Astrocyte of the spinal cord (primary cell): ENCODE data around the gene TPP1.
A peak's percentile ranks its signal among the peaks of the same experiment; 100 is the strongest.

Experiments
- DNase-seq: peaks from one replicate; pipeline ENCODE4 v3.0.0; 2011; ENCODE audit warnings: low read depth, low spot score
- H3K4me3 ChIP-seq: 2 replicates; pipeline ENCODE4 v1.5.1; 2011; ENCODE audit warnings: low read depth, mild to moderate bottlenecking, low read length, moderate library complexity
- in situ Hi-C: cut with HindIII; loops from 2 replicates; pipeline ENCODE4 v1.10.0; 2017; ENCODE audit warnings: low sequenced_read_pairs
- TF ChIP-seq, protein P1 (sequence below): IDR thresholded peaks from 2 replicates; pipeline ENCODE4 v1.5.1; 2012; ENCODE audit warnings: low read depth, mild to moderate bottlenecking, low read length, inconsistent platforms

TPP1 gene

DNA sequence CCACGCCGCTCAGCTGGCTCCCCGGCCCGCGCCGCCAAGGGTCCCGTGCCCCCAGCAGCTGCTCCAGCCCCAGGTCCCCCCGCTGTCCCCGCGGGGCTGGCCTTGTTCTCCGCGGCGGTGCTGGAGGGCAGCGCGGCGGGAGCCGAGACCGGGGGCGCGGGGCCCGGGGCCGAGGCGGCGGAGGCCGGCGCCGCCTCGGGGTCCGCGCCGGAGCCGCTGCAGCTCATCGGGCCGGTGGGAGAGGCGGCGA is 7.3 kb downstream of the TPP1 start:
- in situ Hi-C loops, result no loop called here

DNA sequence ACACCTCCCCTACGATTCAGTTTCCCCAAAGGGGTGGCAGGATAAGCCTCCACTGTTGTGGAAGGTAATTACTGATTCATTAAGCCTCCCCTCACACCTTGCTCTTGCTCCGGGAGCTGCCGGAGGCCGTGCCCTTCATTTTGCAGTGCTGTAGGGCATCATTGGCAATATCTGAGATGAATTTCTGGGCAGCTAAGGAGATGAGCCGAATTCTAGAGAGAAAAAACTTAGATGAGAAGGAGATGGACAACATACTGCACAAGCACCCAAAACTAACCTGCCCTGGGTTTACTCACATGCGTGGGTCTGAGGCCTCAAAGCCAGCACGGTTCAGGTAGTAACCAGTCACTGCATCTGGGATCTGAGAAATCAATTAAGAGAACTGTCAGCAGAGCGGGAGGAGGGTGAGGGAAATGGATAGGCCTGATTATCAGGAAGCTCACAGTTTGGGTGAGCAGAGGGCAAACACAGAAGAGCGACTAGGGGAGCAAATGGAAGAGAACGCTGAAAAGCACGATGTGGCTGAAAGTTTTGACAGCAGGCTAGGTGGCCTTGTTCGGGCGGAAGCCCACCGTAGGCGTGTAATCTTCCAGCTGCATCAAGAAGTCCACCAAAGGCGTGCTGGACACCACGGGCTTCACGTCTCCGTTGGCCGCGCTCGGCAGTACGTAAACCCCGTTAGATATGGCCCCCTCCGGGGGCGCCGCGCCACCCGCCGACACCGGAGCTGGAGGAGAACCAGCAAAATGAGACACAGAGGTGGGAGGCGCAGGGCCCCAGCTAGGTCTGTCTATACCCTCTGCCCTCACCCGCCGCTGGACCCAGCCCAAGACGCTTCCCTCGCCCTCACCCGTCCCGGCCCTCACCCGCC is 7.9 kb downstream of the TPP1 start:
- TF ChIP-seq, protein P1, sequence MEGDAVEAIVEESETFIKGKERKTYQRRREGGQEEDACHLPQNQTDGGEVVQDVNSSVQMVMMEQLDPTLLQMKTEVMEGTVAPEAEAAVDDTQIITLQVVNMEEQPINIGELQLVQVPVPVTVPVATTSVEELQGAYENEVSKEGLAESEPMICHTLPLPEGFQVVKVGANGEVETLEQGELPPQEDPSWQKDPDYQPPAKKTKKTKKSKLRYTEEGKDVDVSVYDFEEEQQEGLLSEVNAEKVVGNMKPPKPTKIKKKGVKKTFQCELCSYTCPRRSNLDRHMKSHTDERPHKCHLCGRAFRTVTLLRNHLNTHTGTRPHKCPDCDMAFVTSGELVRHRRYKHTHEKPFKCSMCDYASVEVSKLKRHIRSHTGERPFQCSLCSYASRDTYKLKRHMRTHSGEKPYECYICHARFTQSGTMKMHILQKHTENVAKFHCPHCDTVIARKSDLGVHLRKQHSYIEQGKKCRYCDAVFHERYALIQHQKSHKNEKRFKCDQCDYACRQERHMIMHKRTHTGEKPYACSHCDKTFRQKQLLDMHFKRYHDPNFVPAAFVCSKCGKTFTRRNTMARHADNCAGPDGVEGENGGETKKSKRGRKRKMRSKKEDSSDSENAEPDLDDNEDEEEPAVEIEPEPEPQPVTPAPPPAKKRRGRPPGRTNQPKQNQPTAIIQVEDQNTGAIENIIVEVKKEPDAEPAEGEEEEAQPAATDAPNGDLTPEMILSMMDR, result no peak
- in situ Hi-C loops, result no loop called here
- peak overlapping the region; percentile 65 for H3K4me3 ChIP-seq
- peak; percentile 19 for DNase-seq

More for the DNA sequence above, 7.3 kb downstream of the TPP1 start:
- DNase-seq, result no peak
- H3K4me3 ChIP-seq, result peak overlapping the region; percentile 65
- TF ChIP-seq, protein P1, result no peak

DNA sequence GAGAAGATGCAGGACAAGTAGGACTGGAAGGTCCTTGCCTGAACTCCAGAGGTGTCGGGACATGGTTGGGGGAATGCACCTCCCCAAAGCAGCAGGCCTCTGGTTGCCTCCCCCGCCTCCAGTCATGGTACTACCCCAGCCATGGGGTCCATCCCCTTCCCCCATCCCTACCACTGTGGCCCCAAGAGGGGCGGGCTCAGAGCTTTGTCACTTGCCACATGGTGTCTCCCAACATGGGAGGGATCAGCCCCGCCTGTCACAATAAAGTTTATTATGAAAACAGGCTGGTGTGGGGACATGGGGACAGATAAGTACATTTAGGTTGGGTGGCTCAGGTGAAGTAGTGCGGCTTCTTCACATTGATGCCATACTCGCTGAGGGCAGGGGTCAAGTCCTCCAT is 8.6 kb downstream of the TPP1 start:
- no peak for DNase-seq
- in situ Hi-C loops, result no loop called here
- TF ChIP-seq, protein P1, result no peak
- H3K4me3 ChIP-seq, result no peak overlapping the region

DNA sequence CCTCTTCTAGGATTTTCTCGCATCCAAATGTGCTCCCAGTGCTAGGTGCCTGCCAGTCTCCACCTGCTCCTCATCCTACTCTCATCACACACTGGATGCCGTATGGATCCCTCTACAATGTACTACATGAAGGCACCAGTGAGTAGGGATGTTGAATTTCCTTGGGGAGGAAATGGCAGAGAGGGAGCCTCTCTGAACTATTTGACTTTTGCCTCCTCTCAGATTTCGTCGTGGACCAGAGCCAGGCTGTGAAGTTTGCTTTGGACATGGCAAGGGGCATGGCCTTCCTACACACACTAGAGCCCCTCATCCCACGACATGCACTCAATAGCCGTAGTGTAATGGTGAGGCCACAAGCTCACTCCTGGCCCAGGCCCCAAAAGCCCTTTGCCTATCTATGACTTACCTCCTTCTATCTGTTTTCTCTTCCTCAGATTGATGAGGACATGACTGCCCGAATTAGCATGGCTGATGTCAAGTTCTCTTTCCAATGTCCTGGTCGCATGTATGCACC is 9.7 kb downstream of the TPP1 start:
- TF ChIP-seq, protein P1, result no peak
- in situ Hi-C loops, result no loop called here
- no peak overlapping the region for H3K4me3 ChIP-seq
- no peak for DNase-seq

DNA sequence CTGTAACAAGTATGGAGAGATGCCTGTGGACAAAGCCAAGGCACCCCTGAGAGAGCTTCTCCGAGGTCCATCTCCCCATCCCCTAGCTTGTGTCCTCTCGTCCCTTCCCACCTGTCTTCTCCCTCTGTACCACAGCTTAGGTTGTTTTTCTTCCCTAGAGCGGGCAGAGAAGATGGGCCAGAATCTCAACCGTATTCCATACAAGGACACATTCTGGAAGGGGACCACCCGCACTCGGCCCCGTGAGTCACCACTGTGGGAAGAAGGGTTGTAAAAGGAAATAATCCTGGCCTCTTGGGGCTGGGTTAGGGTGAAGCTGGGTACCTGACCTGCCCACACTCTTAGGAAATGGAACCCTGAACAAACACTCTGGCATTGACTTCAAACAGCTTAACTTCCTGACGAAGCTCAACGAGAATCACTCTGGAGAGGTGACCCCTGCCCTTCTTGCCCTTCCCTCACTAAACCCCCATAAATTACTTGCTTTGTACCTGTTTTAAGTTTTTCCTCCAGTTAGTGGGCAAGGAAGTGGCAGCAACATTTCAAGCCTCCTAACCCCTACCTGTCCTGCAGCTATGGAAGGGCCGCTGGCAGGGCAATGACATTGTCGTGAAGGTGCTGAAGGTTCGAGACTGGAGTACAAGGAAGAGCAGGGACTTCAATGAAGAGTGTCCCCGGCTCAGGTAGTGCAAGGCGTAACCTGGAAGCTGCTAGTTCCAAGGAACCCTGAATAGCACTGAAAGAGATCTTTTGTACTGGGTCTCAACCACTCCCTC is 10.3 kb downstream of the TPP1 start:
- no peak overlapping the region for H3K4me3 ChIP-seq
- no peak for DNase-seq
- in situ Hi-C loops, result no loop called here
- TF ChIP-seq, protein P1, result no peak

DNA sequence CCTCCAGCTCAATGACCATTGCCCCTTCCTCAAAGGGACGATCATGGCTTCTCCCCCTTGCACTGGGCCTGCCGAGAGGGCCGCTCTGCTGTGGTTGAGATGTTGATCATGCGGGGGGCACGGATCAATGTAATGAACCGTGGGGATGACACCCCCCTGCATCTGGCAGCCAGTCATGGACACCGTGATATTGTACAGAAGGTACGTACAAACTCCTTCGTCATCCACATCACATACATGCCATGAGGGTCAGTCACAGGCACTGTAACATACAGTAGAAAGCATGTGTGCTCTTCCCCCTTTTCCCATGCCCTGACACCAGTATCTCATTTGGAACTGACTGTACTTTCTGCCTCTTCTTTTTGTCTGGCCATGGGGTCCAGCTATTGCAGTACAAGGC is 11.2 kb downstream of the TPP1 start:
- TF ChIP-seq, protein P1, result no peak
- DNase-seq, result no peak
- in situ Hi-C loops, result no loop called here
- no peak overlapping the region for H3K4me3 ChIP-seq
